H9 (cell line): ENCODE results near the gene DMRTC2. TPM values are rescaled to one million over a fixed set of nuclear protein-coding genes. Genes with fewer than 3 reads are reported as not detected.

Experiments
- DNase-seq: peaks from one replicate; pipeline ENCODE4 v3.0.0-alpha.2; 2017
- H2AFZ ChIP-seq: one replicate; pipeline ENCODE4 v1.6.1; 2013; ENCODE audit warnings: mild to moderate bottlenecking, low read length, control low read depth, moderate library complexity
- H2AK5ac ChIP-seq: 2 replicates; pipeline ENCODE4 v1.6.1; 2013; ENCODE audit warnings: low read length, control low read depth, mixed read lengths; ENCODE audit not compliant: insufficient read length
- H2BK120ac ChIP-seq: one replicate; pipeline ENCODE4 v1.6.1; 2013; ENCODE audit warnings: low read depth, mild to moderate bottlenecking, low read length, control low read depth, inconsistent platforms; ENCODE audit not compliant: poor library complexity, severe bottlenecking
- H2BK12ac ChIP-seq: 2 replicates; pipeline ENCODE4 v1.6.1; 2013; ENCODE audit warnings: low read length, control low read depth, mixed read lengths, low read depth; ENCODE audit not compliant: insufficient read length
- H2BK15ac ChIP-seq: 2 replicates; pipeline ENCODE4 v1.6.1; 2013; ENCODE audit warnings: low read depth, low read length, control low read depth
- H2BK20ac ChIP-seq: one replicate; pipeline ENCODE4 v1.6.1; 2013; ENCODE audit warnings: low read depth, mild to moderate bottlenecking, low read length, control low read depth, inconsistent platforms; ENCODE audit not compliant: poor library complexity, severe bottlenecking
- H2BK5ac ChIP-seq: 2 replicates; pipeline ENCODE4 v1.6.1; 2013; ENCODE audit warnings: low read length, control low read depth, mixed read lengths; ENCODE audit not compliant: insufficient read length
- H3K14ac ChIP-seq: 2 replicates; pipeline ENCODE4 v1.6.1; 2013; ENCODE audit warnings: low read length, control low read depth; ENCODE audit not compliant: insufficient read depth
- H3K18ac ChIP-seq: 2 replicates; pipeline ENCODE4 v1.6.1; 2013; ENCODE audit warnings: low read depth, mild to moderate bottlenecking, mixed read lengths, low read length, control low read depth; ENCODE audit not compliant: insufficient read length
- H3K23ac ChIP-seq: 2 replicates; pipeline ENCODE4 v1.6.1; 2013; ENCODE audit warnings: low read length, control low read depth, mixed read lengths, low read depth; ENCODE audit not compliant: insufficient read length
- H3K23me2 ChIP-seq: 2 replicates; pipeline ENCODE4 v1.6.1; 2013; ENCODE audit warnings: low read depth, mild to moderate bottlenecking, mixed read lengths, low read length, control low read depth; ENCODE audit not compliant: insufficient read length, poor library complexity, severe bottlenecking
- H3K27ac ChIP-seq: 2 replicates; pipeline ENCODE4 v1.5.1; 2013; ENCODE audit warnings: low read length, control low read depth, mixed read lengths, low read depth; ENCODE audit not compliant: insufficient read length
- H3K27me3 ChIP-seq: 2 replicates; pipeline ENCODE4 v1.6.1; 2013; ENCODE audit warnings: low read length, control low read depth, inconsistent platforms; ENCODE audit not compliant: insufficient read depth
- H3K4ac ChIP-seq: 2 replicates; pipeline ENCODE4 v1.6.1; 2013; ENCODE audit warnings: low read depth, mild to moderate bottlenecking, control low read depth, inconsistent platforms, low read length, moderate library complexity
- H3K4me1 ChIP-seq: 2 replicates; pipeline ENCODE4 v1.6.1; 2013; ENCODE audit warnings: low read length, control low read depth, inconsistent platforms; ENCODE audit not compliant: insufficient read depth
- H3K4me2 ChIP-seq: 2 replicates; pipeline ENCODE4 v1.6.1; 2013; ENCODE audit warnings: low read length, control low read depth, mixed read lengths; ENCODE audit not compliant: insufficient read length, insufficient read depth
- H3K56ac ChIP-seq: 2 replicates; pipeline ENCODE4 v1.6.1; 2013; ENCODE audit warnings: low read depth, mild to moderate bottlenecking, mixed read lengths, low read length, control low read depth; ENCODE audit not compliant: insufficient read length
- H3K79me1 ChIP-seq: 2 replicates; pipeline ENCODE4 v1.6.1; 2013; ENCODE audit warnings: low read depth, mild to moderate bottlenecking, moderate library complexity, low read length, control low read depth, inconsistent platforms; ENCODE audit not compliant: insufficient read depth, poor library complexity, severe bottlenecking
- H3K79me2 ChIP-seq: 2 replicates; pipeline ENCODE4 v1.6.1; 2013; ENCODE audit warnings: low read length, control low read depth, inconsistent platforms; ENCODE audit not compliant: insufficient read depth
- H3K9ac ChIP-seq: 2 replicates; pipeline ENCODE4 v1.6.1; 2013; ENCODE audit warnings: low read length, control low read depth, mixed read lengths; ENCODE audit not compliant: insufficient read length; ENCODE audit errors: extremely low read depth
- H3K9me3 ChIP-seq: one replicate; pipeline ENCODE4 v1.6.1; 2013; ENCODE audit warnings: low read depth, low read length, inconsistent platforms; ENCODE audit not compliant: control insufficient read depth
- H3T11ph ChIP-seq: one replicate; pipeline ENCODE4 v1.6.1; 2013; ENCODE audit warnings: mild to moderate bottlenecking, low read length, control low read depth, inconsistent platforms
- H4K20me1 ChIP-seq: one replicate; pipeline ENCODE4 v1.6.1; 2013; ENCODE audit not compliant: control insufficient read depth, insufficient read length, insufficient read depth
- H4K5ac ChIP-seq: 2 replicates; pipeline ENCODE4 v1.6.1; 2013; ENCODE audit warnings: low read depth, mild to moderate bottlenecking, mixed read lengths, low read length, control low read depth; ENCODE audit not compliant: insufficient read length
- H4K8ac ChIP-seq: replicated peaks from 2 replicates; pipeline ENCODE4 v1.6.1; 2013; ENCODE audit warnings: low read length, control low read depth, mixed read lengths, low read depth; ENCODE audit not compliant: insufficient read length
- H4K91ac ChIP-seq: 2 replicates; pipeline ENCODE4 v1.6.1; 2013; ENCODE audit warnings: low read depth, mild to moderate bottlenecking, moderate library complexity, mixed read lengths, low read length, control low read depth; ENCODE audit not compliant: insufficient read length
- H3K27ac Mint-ChIP-seq, 3 experiments: 2 replicates in 2 of 3; 3 replicates in 1 of 3; pipeline ENCODE4 v1.8.0; 2020 to 2021; ENCODE audit warnings: mixed read lengths in 3 of 3, mild to moderate bottlenecking in 1 of 3, moderate library complexity in 1 of 3
- H3K27me3 Mint-ChIP-seq: 2 replicates; pipeline ENCODE4 v1.8.0; 2021; ENCODE audit warnings: low read depth, mild to moderate bottlenecking, moderate library complexity, mixed read lengths
- H3K36me3 Mint-ChIP-seq, 3 experiments: 2 replicates in 2 of 3; 3 replicates in 1 of 3; pipeline ENCODE4 v1.8.0; 2020 to 2021; ENCODE audit warnings: low read depth in 3 of 3, mixed read lengths in 3 of 3; ENCODE audit not compliant: insufficient read depth in 1 of 3
- H3K4me1 Mint-ChIP-seq, 2 experiments: 2 replicates each; pipeline ENCODE4 v1.8.0; 2020; ENCODE audit warnings: mixed read lengths in 2 of 2
- H3K4me3 Mint-ChIP-seq, 2 experiments: 2 replicates in 1 of 2; 3 replicates in 1 of 2; pipeline ENCODE4 v1.8.0; 2020 to 2021; ENCODE audit warnings: mild to moderate bottlenecking in 2 of 2, mixed read lengths in 2 of 2, moderate library complexity in 1 of 2
- H3K9me3 Mint-ChIP-seq, 2 experiments: 2 replicates in 1 of 2; 3 replicates in 1 of 2; pipeline ENCODE4 v1.8.0; 2020; ENCODE audit warnings: mild to moderate bottlenecking in 2 of 2, mixed read lengths in 2 of 2, moderate library complexity in 1 of 2
- CTCF ChIP-seq: fragments of 200-600 bp; sonication (generic); conservative IDR thresholded peaks from 3 replicates; pipeline ENCODE4 v1.8.0; 2021; ENCODE audit warnings: antibody characterized with exemption, mild to moderate bottlenecking
- WGBS: extraction: QIAGEN DNeasy Blood & Tissue Kit; methylation state at CpG from one replicate; pipeline ENCODE4 v1.1.7; 2013; ENCODE audit warnings: missing lambda C conversion rate, low lambda C conversion rate, mixed read lengths; ENCODE audit not compliant: insufficient read length; ENCODE audit errors: extremely low coverage; 5-methylcytosine and 5-hydroxymethylcytosine counted together
- total RNA-seq: library from RNA; stranded (reverse); gene quantifications from 2 replicates; pipeline ENCODE4 v1.2.1, GENCODE V29; 2021

Gene DMRTC2
- total RNA-seq, 1 experiment from 2014 or later: not detected

GRCh38 chr19:41810301-41810700, 34.5 kb upstream of the DMRTC2 start:
- WGBS: no CpG with 5 or more reads among the region's 4 CpGs
- Histone ChIP-seq H3K4me1 (no peaks in the 10 kb centered on the region), H2BK15ac (no peak overlapping the region), H2BK5ac (no peak overlapping the region), H2BK20ac (no peak overlapping the region), H3K79me2 (no peaks in the 10 kb centered on the region), H2AFZ (no peak overlapping the region), H2BK12ac (no peak overlapping the region), H3K9ac (no peak overlapping the region), H3K4me2 (no peak overlapping the region), H4K20me1 (no peaks in the 10 kb centered on the region), H3K4ac (no peak overlapping the region; the same call in 1 of the 2 replicates), H4K91ac (no peak overlapping the region), H2AK5ac (no peak overlapping the region), H3K79me1 (no peaks in the 10 kb centered on the region), H4K8ac (no peak overlapping the region), H3K9me3 (no peaks in the 10 kb centered on the region), H3K14ac (no peak overlapping the region; the same call in 1 of the 2 replicates), H3K23me2 (no peaks in the 10 kb centered on the region), H3T11ph (no peak overlapping the region), H3K56ac (no peak overlapping the region), H4K5ac (no peak overlapping the region), H3K23ac (no peak overlapping the region), H3K18ac (no peak overlapping the region), H2BK120ac (no peak overlapping the region), H3K27ac (no peak overlapping the region), H3K27me3 (no peaks in the 10 kb centered on the region; the same call in 1 of the 2 replicates)
- Mint-ChIP-seq H3K36me3 (peaks cover 4 to 38% (median 5%) of the 10 kb centered on the region in 3 experiments; a peak in 4 of 7 replicates), H3K27me3 (peaks cover 6% of the 10 kb centered on the region; the same call in 1 of the 2 replicates), H3K9me3 (peaks cover 22 to 98% of the 10 kb centered on the region in 2 experiments), H3K4me1 (no peaks in the 10 kb centered on the region), H3K27ac (no peak overlapping the region), H3K4me3 (no peak overlapping the region)
- no peak for DNase-seq
- TF ChIP-seq CTCF: no peak
